ENCODE data around the gene KCNQ4.

The KCNQ4 gene

GRCh38 chr1:40887652-40888051 lies 104.1 kb downstream of the KCNQ4 start:
- peak overlapping the region; percentile 87 for H3K27ac ChIP-seq
- ChIA-PET POLR2A (ENCODE audit: low non-redundant PET) (no interaction called here), CTCF (no interaction called here)
- TF ChIP-seq, protein P1, sequence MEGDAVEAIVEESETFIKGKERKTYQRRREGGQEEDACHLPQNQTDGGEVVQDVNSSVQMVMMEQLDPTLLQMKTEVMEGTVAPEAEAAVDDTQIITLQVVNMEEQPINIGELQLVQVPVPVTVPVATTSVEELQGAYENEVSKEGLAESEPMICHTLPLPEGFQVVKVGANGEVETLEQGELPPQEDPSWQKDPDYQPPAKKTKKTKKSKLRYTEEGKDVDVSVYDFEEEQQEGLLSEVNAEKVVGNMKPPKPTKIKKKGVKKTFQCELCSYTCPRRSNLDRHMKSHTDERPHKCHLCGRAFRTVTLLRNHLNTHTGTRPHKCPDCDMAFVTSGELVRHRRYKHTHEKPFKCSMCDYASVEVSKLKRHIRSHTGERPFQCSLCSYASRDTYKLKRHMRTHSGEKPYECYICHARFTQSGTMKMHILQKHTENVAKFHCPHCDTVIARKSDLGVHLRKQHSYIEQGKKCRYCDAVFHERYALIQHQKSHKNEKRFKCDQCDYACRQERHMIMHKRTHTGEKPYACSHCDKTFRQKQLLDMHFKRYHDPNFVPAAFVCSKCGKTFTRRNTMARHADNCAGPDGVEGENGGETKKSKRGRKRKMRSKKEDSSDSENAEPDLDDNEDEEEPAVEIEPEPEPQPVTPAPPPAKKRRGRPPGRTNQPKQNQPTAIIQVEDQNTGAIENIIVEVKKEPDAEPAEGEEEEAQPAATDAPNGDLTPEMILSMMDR (conservative IDR thresholded peaks at IDR 0.05; ENCODE audit: low read depth): no peak
- DNase-seq (ENCODE audit: low spot score): no peak
